Gastrocnemius medialis (tissue), 4 donors: ENCODE data around the gene PIGQ.

Experiments
- POLR2A ChIP-seq, 2 donors: fragments of 450-650 bp; IDR thresholded peaks; one replicate each; pipeline ENCODE4 v1.6.1; 2017; ENCODE audit warnings: antibody characterized with exemption in 2 of 2, mild to moderate bottlenecking in 2 of 2, moderate library complexity in 2 of 2
- TF ChIP-seq, protein P1 (sequence below), 5 experiments: fragments of 450-650 bp in 3 of 5; fragments of 200-600 bp in 2 of 5; sonication (generic) in 2 of 5; IDR thresholded peaks in 4 of 5; conservative IDR thresholded peaks in 1 of 5; 1 replicate in 4 of 5; 2 replicates in 1 of 5; pipeline ENCODE4 v1.5.1; 2016 to 2019; ENCODE audit warnings: antibody characterized with exemption in 5 of 5, mild to moderate bottlenecking in 3 of 5, moderate library complexity in 3 of 5

DNA sequence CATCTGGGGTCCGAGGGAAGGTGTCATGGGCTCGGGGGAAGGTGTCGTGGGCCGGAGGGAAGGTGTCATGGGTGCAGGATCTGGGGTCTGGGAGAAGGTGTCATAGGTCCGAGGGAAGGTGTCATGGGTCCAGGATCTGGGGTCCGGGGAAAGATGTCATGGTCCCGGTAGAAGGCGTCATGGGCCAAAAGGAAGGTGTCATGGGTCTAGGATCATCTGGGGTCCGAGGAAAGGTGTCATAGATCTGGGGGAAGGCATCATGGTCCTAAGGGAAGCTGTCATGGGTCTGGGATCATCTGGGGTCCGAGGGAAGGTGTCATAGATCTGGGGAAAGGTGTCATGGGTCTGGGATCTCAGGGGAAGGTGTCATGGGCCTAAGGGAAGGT, 21.0 kb downstream of the PIGQ start:
- TF ChIP-seq POLR2A (IDR thresholded peaks at IDR 0.05), result no peak
- TF ChIP-seq, protein P1, sequence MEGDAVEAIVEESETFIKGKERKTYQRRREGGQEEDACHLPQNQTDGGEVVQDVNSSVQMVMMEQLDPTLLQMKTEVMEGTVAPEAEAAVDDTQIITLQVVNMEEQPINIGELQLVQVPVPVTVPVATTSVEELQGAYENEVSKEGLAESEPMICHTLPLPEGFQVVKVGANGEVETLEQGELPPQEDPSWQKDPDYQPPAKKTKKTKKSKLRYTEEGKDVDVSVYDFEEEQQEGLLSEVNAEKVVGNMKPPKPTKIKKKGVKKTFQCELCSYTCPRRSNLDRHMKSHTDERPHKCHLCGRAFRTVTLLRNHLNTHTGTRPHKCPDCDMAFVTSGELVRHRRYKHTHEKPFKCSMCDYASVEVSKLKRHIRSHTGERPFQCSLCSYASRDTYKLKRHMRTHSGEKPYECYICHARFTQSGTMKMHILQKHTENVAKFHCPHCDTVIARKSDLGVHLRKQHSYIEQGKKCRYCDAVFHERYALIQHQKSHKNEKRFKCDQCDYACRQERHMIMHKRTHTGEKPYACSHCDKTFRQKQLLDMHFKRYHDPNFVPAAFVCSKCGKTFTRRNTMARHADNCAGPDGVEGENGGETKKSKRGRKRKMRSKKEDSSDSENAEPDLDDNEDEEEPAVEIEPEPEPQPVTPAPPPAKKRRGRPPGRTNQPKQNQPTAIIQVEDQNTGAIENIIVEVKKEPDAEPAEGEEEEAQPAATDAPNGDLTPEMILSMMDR (IDR thresholded peaks at IDR 0.05 in 4 of 5, conservative IDR thresholded peaks at IDR 0.05 in 1 of 5), result no peak
